ENCODE data around the gene CLCN3.

DNA sequence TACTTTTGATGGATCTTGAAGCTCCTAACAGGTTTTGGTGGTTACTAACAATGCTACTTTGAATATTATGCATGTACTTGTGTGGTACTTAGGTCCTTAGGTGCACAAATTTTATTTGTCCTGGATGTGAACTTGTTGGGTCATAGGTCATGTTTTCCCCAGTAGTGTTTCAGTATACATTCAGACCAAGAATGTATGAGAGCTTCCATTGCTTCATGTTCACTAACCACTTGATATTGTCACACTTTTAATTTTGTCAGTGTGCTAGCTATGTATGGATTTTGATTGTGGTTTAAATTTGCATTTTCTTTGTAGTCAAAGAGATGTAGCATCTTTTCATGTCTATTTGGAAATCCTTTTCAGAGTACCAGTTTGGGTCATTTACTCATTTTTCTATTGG lies 32.2 kb downstream of the CLCN3 start:
- no peak for TF ChIP-seq ZNF274 (IDR thresholded peaks at IDR 0.05; ENCODE audit: low read depth, low read length)
- TF ChIP-seq SUZ12 (IDR thresholded peaks at IDR 0.05; ENCODE audit: extremely low read depth, insufficient read depth, insufficient read length), result no peak
- TF ChIP-seq YY1 (IDR thresholded peaks at IDR 0.05; ENCODE audit: insufficient read depth, insufficient read length), result no peak
